B cell (primary cell): ENCODE results near the gene HDLBP.

Experiments
- CTCF ChIP-seq: fragments of 200-600 bp; IDR thresholded peaks from one replicate; pipeline ENCODE4 v1.8.0; 2022; ENCODE audit warnings: antibody characterized with exemption, mild to moderate bottlenecking
- EZH2 ChIP-seq: IDR thresholded peaks from 2 replicates; pipeline ENCODE4 v1.6.1; 2012; ENCODE audit warnings: borderline replicate concordance, low read depth, mild to moderate bottlenecking, moderate library complexity, low read length; ENCODE audit not compliant: insufficient read depth, poor library complexity, severe bottlenecking

- no peak for TF ChIP-seq CTCF
- no peak for TF ChIP-seq EZH2
Observed at GRCh38 chr2:241208058-241208457, 107.4 kb downstream of the HDLBP start.
